BE2C (cell line): ENCODE data around the gene PFN3.

Experiments
- DNase-seq: peaks from one replicate; pipeline ENCODE4 v3.0.0-alpha.2; 2020
- H3K27me3 ChIP-seq: fragments of 250-450 bp; sonication (Bioruptor Pico); 2 replicates; pipeline ENCODE4 v1.5.1; 2020; ENCODE audit warnings: mild to moderate bottlenecking
- H3K36me3 ChIP-seq: fragments of 250-450 bp; sonication (Bioruptor Pico); 2 replicates; pipeline ENCODE4 v1.5.1; 2020; ENCODE audit warnings: mild to moderate bottlenecking
- H3K4me1 ChIP-seq: fragments of 250-450 bp; sonication (Bioruptor Pico); 2 replicates; pipeline ENCODE4 v1.5.1; 2020
- H3K4me3 ChIP-seq: 2 replicates; pipeline ENCODE4 v1.5.1; 2011; ENCODE audit warnings: low read depth, low read length
- H3K9me3 ChIP-seq: fragments of 250-450 bp; sonication (Bioruptor Pico); 2 replicates; pipeline ENCODE4 v1.5.1; 2020
- TF ChIP-seq, protein P1 (sequence below): IDR thresholded peaks from 2 replicates; pipeline ENCODE4 v1.5.1; 2012; ENCODE audit warnings: mild to moderate bottlenecking, low read depth, low read length

The PFN3 gene

DNA sequence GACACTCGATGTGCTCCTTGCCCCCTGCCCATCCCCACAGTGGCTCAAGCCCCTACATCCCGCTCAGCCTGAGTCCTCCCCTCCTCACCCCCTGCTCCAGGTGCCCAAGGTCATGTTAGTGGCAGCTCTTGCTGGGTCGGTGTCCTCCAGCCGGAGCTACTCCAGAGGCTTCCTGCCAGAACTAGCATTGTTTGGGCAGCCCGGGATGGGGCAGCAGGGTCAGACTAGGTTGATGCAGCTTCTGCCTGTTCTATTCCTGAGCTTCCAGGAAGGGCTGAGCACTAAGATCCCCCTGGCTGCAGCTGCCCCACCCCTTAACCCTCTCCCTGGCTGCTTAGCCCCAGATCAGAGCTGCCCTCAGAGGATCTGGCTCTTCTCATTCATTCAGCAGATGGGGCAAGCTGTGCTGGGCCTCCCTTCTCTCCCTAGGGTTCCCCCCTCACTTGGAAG lies 42.1 kb downstream of the PFN3 start:
- TF ChIP-seq, protein P1, sequence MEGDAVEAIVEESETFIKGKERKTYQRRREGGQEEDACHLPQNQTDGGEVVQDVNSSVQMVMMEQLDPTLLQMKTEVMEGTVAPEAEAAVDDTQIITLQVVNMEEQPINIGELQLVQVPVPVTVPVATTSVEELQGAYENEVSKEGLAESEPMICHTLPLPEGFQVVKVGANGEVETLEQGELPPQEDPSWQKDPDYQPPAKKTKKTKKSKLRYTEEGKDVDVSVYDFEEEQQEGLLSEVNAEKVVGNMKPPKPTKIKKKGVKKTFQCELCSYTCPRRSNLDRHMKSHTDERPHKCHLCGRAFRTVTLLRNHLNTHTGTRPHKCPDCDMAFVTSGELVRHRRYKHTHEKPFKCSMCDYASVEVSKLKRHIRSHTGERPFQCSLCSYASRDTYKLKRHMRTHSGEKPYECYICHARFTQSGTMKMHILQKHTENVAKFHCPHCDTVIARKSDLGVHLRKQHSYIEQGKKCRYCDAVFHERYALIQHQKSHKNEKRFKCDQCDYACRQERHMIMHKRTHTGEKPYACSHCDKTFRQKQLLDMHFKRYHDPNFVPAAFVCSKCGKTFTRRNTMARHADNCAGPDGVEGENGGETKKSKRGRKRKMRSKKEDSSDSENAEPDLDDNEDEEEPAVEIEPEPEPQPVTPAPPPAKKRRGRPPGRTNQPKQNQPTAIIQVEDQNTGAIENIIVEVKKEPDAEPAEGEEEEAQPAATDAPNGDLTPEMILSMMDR, result no peak

DNA sequence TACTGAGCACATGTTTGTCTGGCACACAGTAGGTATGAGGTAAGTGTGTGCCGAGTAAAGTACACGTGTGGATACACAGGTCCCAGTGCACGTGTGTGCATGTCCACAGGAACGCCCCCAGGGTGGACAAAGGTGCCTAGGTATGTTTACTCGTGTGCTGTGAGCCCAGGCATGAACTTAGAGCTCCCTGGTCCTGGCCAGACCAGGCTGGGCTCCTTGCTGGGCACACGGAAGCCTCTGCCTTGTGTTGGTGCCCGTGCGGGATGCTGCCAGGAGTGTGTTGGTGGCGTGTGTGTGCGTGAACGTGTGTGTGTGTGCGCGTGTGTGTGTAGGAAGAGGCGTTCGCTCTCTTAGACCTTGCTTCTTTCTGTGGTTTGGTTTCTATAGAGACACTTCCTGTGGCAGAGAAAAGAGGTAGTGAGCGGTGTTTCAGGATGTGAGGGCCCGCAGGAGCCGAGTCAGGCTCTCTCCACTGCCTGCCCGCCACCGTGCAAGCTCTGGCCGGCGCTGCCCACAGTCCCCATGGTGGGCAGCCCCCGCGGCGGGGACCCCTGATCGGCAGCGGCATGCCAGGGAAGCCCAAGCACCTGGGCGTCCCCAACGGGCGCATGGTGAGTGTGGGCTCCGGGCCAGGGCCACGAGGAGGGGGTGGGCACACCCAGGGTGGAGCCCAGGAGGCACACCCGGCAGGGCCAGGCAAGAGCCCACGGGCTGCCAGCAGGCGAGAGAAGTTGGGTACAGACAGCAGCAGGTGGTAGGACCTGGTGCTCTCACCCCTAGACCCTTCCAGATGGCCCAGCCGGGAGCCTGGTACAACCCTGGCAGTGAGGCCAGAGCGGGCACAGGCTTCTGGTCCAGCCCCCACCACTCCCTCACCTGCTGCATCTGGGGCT lies 42.8 kb downstream of the PFN3 start, which contains the start of gene RGS14:
Gene RGS14, plus strand, starts transcription at position 466 of the 893 bp plus-strand sequence. Its CDS starts 101 bp downstream, at position 567.
- H3K9me3 ChIP-seq, result no peaks in the 10 kb centered on the region; the same call in 1 of the 2 replicates

More for the DNA sequence above, 42.1 kb downstream of the PFN3 start:
- Histone ChIP-seq H3K9me3 (no peaks in the 10 kb centered on the region; the same call in 1 of the 2 replicates), H3K4me3 (no peak overlapping the region), H3K36me3 (no peaks in the 10 kb centered on the region), H3K4me1 (no peaks in the 10 kb centered on the region; the same call in 1 of the 2 replicates), H3K27me3 (no peaks in the 10 kb centered on the region)
- no peak for DNase-seq

DNA sequence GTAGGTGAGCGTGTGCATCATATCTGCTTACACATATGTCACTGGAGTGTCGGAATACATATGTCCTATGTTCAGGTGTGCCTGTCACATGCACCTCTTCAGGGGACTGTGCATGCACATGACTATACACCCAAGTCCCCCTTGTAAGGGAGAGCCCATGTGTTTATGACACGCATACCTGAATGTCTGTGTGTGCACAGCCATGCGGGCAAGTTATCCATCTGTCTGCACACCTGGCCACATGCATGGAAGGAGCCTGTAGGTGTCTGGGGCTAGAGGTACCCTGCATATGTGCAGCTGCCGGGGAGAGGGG lies 43.4 kb downstream of the PFN3 start:
- TF ChIP-seq, protein P1, result no peak
- Histone ChIP-seq H3K4me3 (no peak overlapping the region), H3K27me3 (no peaks in the 10 kb centered on the region), H3K9me3 (no peaks in the 10 kb centered on the region; the same call in 1 of the 2 replicates), H3K36me3 (no peaks in the 10 kb centered on the region), H3K4me1 (peaks cover 1% of the 10 kb centered on the region; the same call in 1 of the 2 replicates)
- DNase-seq, result no peak

More for the DNA sequence above, 42.8 kb downstream of the PFN3 start, which contains the start of gene RGS14:
- DNase-seq, result no peak
- H3K4me3 ChIP-seq, result no peak within 1 kb of the TSS
- H3K27me3 ChIP-seq, result no peaks in the 10 kb centered on the region
- no peaks in the 10 kb centered on the region; the same call in 1 of the 2 replicates for H3K4me1 ChIP-seq
- TF ChIP-seq, protein P1, result no peak
- H3K36me3 ChIP-seq, result no peaks in the 10 kb centered on the region

DNA sequence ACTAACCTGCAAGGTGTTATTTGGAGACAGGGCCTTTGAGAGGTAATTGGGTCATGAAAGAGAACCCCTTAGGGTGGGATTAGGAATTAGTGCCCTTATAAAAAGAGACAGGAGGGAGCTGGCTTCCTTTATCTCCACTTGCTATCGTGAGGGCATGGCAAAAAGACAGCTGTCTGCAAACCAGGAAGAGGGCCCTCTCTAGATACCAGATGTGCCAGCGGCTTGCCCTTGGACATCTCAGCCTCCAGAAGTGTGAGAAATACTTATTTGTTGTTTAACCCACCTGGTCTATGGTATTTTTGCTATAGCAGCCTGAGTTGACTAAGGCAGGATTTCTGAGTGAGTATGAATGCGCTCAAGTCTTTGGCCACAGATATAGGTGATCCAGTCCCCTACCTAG lies 43.7 kb downstream of the PFN3 start:
- no peak for DNase-seq
- TF ChIP-seq, protein P1, result no peak
- Histone ChIP-seq H3K27me3 (no peaks in the 10 kb centered on the region), H3K9me3 (no peaks in the 10 kb centered on the region; the same call in 1 of the 2 replicates), H3K4me1 (peaks cover 2% of the 10 kb centered on the region; the same call in 1 of the 2 replicates), H3K36me3 (no peaks in the 10 kb centered on the region), H3K4me3 (no peak overlapping the region)

DNA sequence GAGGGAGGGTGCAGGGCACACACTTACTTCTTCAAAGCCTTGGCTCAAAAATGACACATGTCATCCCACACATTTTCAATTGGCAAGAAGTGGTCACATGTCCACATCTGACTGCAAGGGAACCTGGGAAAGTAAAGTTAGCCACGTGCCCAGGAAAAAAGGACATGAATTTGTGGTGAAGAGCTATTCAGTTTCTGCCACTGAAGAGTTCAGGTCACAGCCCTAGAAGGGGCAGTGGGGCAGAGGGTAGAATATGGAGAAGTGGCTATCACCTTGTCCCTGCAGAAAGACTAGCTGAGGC lies 44.6 kb downstream of the PFN3 start:
- Histone ChIP-seq H3K9me3 (no peaks in the 10 kb centered on the region; the same call in 1 of the 2 replicates), H3K4me1 (peaks cover 2% of the 10 kb centered on the region; the same call in 1 of the 2 replicates), H3K27me3 (no peaks in the 10 kb centered on the region), H3K4me3 (no peak overlapping the region), H3K36me3 (no peaks in the 10 kb centered on the region)
- TF ChIP-seq, protein P1, result no peak
- DNase-seq, result no peak
